SK-N-SH (cell line): ENCODE results near the gene GPR146.

Experiments used
- GATA2 ChIP-seq: sonication (generic); formaldehyde crosslinking; IDR thresholded peaks from 2 replicates; pipeline ENCODE4 v1.5.0; 2020; ENCODE audit warnings: mild to moderate bottlenecking, missing genetic modification reagents
- POLR2AphosphoS5 ChIP-seq: IDR thresholded peaks from 2 replicates; pipeline ENCODE4 v1.6.1; 2012; ENCODE audit warnings: low read depth, low read length
- TF ChIP-seq, protein P1 (sequence below): fragments of 200-600 bp; sonication (generic); IDR thresholded peaks from 2 replicates; pipeline ENCODE4 v1.6.1; 2017; ENCODE audit warnings: antibody characterized with exemption, mild to moderate bottlenecking, moderate library complexity

DNA sequence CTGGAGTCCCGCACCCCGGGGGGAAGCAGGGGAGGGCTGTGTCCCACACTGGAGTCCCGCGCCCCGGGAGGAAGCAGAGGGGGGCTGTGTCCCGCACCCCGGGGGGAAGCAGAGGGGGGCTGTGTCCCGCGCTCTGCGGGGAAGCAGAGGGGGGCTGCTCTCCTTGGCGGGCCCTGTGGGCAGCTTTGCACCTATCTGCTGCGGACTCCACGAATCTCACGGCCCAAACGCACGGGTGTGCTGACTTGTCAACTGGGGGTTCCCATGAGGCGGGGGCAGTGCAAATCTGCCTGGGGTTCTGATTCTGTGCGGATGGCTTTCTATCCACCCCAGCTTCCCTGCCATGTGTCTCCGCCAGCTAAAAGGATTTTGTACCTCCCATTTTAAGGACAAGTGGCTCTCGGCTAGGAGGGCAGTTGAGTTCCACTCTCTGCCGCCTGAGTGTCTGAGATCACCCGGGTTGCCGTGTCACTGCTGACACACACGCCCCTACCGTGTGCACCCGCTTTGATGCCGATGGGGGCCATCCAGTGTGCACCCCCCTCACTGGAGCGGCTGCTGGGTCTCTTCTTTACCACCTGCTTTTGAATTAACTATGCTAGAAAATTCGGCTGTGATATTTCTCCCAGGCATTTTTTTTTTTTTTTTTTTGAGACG, 64.0 kb downstream of the GPR146 start:
- TF ChIP-seq, protein P1, sequence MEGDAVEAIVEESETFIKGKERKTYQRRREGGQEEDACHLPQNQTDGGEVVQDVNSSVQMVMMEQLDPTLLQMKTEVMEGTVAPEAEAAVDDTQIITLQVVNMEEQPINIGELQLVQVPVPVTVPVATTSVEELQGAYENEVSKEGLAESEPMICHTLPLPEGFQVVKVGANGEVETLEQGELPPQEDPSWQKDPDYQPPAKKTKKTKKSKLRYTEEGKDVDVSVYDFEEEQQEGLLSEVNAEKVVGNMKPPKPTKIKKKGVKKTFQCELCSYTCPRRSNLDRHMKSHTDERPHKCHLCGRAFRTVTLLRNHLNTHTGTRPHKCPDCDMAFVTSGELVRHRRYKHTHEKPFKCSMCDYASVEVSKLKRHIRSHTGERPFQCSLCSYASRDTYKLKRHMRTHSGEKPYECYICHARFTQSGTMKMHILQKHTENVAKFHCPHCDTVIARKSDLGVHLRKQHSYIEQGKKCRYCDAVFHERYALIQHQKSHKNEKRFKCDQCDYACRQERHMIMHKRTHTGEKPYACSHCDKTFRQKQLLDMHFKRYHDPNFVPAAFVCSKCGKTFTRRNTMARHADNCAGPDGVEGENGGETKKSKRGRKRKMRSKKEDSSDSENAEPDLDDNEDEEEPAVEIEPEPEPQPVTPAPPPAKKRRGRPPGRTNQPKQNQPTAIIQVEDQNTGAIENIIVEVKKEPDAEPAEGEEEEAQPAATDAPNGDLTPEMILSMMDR, result no peak
- TF ChIP-seq POLR2AphosphoS5, result no peak
- no peak for TF ChIP-seq GATA2 (CRISPR knock-in tag)
